Stimulated activated CD8-positive, alpha-beta memory T cell treated with anti-CD3 and anti-CD28 coated beads, Interleukin-4, amount 100 ng/mL, for 24 hours (primary cell): Measurements from ENCODE around the gene NDUFA5.

Experiments used
- DNase-seq: peaks from one replicate; pipeline ENCODE4 v3.0.0-alpha.2; 2020; ENCODE audit warnings: low read depth

The NDUFA5 gene

GRCh38 chr7:123502201-123502600 is 55.4 kb downstream of the NDUFA5 start:
- DNase-seq: no peak

- no peak for DNase-seq
Measured at GRCh38 chr7:123500878-123501489, 56.6 kb downstream of the NDUFA5 start.

- no peak for DNase-seq
Measured at GRCh38 chr7:123499211-123499970, 58.2 kb downstream of the NDUFA5 start.

- no peak for DNase-seq
Measured at GRCh38 chr7:123498601-123499000, 59.0 kb downstream of the NDUFA5 start.

- DNase-seq: no peak
Measured at GRCh38 chr7:123498031-123498430, 59.6 kb downstream of the NDUFA5 start.

DNA sequence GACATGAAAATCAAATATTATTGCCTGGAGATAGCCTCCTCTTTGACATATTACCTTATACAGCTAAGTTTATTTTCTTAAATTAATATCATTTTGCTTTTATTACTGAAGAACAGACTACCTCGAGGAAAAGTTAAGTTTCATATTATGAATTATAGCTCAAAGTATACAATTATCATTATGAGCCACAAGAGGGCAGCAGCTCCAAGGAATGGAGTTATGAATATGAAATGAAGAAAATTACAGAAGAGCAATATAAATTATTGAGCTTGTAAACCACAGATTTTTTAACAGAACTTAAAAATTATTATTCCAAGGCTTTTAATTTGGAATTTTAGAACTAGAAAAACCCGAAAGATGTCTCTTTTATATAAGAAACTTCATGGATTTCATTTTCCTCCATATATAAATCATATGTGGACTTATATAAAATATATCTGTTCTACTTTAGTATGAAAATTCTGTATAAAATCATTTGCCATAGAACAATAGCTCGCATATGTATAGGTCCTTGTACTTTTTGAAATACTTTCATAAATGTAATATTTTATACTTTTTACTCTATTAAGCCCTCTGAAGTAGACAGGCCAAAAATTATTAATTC is 63.3 kb downstream of the NDUFA5 start:
- no peak for DNase-seq

GRCh38 chr7:123492485-123492884 is 65.1 kb downstream of the NDUFA5 start:
- DNase-seq: no peak
